GM21737 (cell line): Measurements from ENCODE around the gene SPRED1.

Experiments
- ATAC-seq: cut with Tn5 transposase; IDR thresholded peaks from one replicate; pipeline ENCODE4 v1.9.1; 2021; ENCODE audit warnings: mild to moderate bottlenecking, moderate library complexity; ENCODE audit not compliant: unreplicated experiment

Gene SPRED1

DNA sequence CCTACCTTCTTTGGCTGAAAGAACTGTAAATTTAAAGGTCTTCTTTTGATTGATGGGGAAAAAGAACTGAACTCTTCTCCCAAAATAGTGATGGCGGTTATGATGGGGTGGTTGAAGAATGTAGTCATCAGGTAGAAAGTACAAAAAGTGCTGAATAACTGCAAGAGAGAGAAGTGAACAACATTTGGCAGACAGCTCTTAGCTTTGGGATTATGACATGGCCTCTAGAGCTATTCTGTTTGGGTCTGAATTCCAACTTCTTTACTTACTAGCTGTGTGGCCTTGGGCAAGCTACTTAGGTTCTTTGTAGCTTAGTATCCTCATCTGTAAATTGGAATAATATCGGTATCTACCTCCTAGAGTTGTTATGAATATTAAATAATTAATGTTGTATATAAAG, 91.7 kb downstream of the SPRED1 start:
- ATAC-seq, result no peak

DNA sequence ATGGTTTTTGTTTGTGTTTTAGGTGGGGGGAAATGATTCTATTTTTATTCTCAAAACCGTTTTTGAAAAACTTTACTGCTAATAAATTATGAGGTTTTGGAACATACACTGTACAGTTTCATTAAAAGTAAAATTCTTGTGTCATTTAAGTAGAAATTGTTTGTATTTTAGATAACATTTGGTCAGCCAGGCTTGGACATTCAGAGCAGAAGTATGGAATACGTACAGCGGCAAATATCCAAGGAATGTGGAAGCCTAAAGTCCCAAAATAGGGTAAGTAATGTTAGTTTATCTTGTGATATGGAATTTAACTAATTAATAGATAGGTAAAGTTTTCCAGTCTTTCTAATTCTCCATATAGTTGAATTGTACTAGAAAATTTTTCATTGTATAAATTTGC, 96.6 kb downstream of the SPRED1 start:
- ATAC-seq, result no peak

DNA sequence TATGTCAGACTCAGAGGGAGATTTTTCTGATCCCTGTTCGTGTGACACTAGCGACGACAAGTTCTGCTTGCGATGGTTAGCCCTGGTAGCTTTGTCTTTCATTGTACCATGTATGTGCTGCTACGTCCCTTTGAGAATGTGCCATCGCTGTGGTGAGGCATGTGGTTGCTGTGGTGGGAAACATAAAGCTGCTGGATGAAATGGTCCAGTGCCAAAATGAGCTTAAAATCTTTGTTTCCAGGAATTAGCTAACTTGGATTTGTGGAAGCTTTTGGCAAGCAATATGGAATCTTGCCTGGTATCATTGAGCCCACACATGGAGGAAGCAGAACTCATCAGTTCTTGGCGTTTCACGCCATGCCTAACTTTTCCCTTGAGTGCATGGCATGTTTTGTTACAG, 98.8 kb downstream of the SPRED1 start:
- no peak for ATAC-seq

DNA sequence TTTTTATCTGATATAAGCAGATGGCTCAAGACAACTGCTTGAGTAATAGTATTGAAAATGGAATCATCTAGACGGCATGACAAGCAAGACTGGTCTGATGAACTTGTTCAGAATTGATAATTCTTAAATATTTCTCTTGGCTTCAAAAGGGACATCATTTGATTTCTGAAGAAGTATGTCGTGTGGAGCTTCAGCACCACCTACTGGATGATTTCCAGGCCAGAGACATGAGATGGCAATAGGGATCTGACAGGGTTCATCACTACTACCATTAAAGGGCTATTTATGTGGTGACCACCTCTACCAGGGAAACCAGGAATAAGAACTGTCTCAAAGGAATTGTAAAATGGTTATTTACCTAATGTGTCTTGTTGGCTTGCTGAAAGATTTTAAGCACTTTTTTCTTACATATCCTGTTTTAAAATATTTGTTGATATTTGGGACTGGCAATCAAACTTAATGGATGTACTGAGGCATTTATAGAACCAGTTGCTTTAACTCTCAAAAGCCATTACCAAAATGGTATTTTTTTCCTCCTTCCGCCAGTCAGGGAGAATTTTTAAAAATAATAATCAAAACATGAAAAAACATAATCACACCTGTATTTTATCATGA, 101.8 kb downstream of the SPRED1 start:
- ATAC-seq, result no peak

DNA sequence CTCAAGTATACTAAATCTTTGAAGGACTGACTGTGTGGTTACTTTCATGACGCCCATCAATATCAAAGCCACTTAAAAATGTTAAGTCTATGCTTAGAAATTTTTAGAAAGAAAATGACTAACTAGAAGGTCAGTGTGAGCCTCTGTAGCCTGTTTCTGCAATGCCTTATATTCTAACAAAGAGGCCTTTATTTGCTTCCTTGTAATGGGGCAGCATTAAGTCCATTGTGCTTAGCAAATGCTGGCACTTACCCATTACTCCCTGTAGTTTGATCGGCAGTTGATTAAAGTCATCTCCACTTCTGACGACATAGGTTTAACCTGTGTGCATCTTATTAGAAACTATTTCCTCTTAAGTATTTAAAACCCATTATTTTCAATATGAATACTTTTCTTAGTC, 109.7 kb downstream of the SPRED1 start:
- ATAC-seq, result no peak

- no peak for ATAC-seq
Observed at GRCh38 chr15:38367476-38367875, 114.8 kb downstream of the SPRED1 start.

GRCh38 chr15:38369936-38370478, 117.4 kb downstream of the SPRED1 start:
- ATAC-seq, result no peak

- ATAC-seq, result no peak
Observed at GRCh38 chr15:38373016-38373415, 120.4 kb downstream of the SPRED1 start.

- ATAC-seq, result no peak
Observed at GRCh38 chr15:38374029-38374428, 121.4 kb downstream of the SPRED1 start.

- no peak for ATAC-seq
Observed at GRCh38 chr15:38374556-38374955, 121.9 kb downstream of the SPRED1 start.

GRCh38 chr15:38376081-38376480, 123.4 kb downstream of the SPRED1 start:
- no peak for ATAC-seq

DNA sequence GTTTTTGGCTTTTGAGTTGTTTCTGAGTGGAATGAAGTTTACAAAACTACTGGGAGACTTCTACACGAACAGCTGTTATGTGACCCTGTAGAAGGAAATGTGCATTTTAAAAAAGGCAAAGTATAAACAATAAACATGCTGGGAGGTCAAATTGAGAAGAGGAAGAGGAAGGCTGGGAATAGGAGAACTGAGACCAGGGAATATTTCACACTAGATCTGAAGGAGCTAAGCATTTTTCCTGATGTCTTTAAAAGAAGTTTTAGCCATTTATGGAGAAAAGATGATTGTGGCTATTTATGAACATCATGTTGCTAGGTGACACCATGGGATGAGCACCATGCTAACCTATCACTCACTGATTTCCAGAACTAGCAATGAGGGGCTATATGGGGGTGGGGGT, 125.0 kb downstream of the SPRED1 start:
- ATAC-seq, result no peak

- ATAC-seq, result no peak
Observed at GRCh38 chr15:38378161-38378560, 125.5 kb downstream of the SPRED1 start.

DNA sequence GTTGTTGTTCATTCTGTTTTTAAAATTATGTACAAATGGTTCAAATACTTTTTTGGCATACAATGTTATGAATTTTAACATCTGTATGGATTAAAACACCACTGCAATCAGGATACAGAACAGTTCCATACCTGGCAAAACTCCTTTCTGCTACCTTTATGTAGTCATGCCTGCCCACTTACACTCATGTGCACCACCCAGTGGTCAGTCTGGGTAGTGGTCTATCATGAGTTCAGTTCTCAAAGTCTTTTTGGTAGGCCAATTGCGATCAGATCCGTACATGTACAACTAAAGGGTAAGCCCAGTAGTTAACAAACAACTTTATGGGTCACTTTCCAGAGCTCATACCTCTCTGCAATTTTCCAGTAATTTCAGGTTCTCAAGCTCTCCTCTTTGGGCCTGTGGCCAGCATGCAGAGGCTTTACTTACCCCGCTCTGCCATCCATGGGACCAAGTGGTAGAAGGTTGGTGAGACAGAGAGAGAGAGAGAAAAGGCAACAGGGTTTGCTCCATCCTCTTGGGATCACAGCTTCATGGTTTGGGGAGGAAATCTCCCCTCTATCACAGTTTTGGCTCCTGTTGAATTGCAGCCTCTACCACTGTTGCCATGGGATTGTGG, 137.4 kb downstream of the SPRED1 start:
- peak; percentile 59 for ATAC-seq

DNA sequence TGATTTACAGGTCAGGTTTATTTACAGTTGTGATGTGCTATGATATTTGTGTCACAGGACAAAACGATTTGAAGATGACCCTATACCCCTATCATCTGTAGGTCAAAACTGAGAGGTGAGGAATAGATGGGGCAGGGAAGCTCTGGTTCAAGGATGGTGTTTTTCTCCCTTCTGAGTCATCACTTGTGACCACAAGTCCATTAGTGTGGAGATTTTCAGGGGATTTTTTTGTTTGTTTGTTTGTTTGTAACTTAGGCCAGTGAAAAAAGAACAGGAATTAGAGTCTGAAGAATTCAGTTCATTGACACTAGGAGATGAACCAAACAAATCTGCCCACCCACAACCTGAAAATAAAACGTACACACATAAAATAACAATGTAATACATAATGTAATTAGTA, 138.6 kb downstream of the SPRED1 start:
- no peak for ATAC-seq

GRCh38 chr15:38398134-38398533, 145.5 kb downstream of the SPRED1 start:
- no peak for ATAC-seq

DNA sequence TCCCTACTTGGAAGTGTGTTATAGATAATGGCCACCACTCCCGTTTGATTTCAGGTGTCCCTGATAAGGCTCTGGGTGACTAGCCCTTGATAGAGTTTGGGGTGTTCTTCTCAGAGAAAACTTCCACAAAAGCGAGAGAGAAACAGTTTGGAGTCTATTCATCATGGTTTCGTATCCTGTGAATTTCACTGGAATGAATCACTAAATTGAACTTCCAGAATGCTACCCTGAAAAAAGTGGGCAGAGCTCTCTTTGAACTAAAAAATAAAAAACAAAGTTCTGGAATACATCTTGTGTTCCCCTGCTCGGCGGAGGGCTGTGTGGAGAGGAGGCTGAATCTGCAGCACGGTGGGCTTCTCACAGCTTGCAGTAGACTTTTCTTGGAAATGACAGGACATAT, 148.5 kb downstream of the SPRED1 start:
- no peak for ATAC-seq

DNA sequence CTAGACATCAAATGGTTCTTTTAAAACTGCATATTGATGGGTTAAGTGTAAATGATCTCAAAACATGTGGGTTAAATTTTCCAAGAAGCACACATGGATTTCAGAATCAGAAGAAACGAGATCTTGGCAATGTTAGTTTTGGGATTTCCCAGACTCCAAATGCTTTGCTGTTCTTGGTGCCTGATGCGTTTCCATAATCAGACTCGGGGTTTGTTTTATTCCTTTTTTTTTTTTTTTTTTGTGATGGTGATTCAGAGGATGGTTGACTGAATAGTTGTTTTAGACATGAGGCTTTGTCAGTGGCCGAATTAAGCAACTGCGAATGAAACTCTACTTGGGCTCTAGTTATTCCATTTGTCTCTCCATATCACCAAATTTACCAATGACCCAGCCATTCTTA, 149.1 kb downstream of the SPRED1 start:
- ATAC-seq, result no peak

DNA sequence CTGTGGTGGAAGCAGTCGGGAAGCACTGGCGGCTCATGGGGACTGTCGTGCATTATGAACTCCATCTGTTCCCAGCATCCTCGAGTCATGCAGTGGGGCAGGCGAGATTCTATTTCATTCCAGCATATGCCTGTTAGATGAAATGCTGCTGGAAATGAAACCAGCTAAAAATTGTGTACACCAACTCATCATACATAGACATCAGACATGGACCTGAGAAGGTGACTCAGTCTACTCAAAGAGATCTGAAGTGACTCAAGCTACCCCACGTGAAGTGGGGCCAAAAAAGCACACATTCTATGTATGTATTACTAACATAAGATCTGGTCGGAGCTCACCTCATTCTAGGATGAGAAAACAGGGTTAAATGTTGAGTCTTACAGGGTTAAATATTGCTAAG, 153.8 kb downstream of the SPRED1 start:
- no peak for ATAC-seq
